PC-3 (cell line): Measurements from ENCODE around the gene SCD. TPM values are rescaled to one million over a fixed set of nuclear protein-coding genes. Genes with fewer than 3 reads are reported as not detected.

ENCODE experiments used
- ATAC-seq: fragments of 200-7000 bp; cut with Tn5 transposase; 2 replicates; pipeline ENCODE4 v1.9.1; 2020; ENCODE audit warnings: mild to moderate bottlenecking, moderate library complexity
- BruUV-seq: library from RNA; stranded (reverse); fragments of 400-500 nt; replicated peaks from 2 replicates; lab custom pipeline; 2021; lab: Mats Ljungman, UMichigan
- CTCF ChIA-PET: fragments of 300-600 bp; sonication (Branson Sonifier 250); formaldehyde crosslinking; loops from one replicate; lab custom pipeline; 2022; ENCODE audit warnings: antibody characterized with exemption; lab: Charles Lee
- POLR2A ChIA-PET: fragments of 300-600 bp; sonication (Branson Sonifier 250); formaldehyde crosslinking; loops from one replicate; lab custom pipeline; 2022; ENCODE audit warnings: antibody characterized with exemption; ENCODE audit not compliant: unreplicated experiment; lab: Charles Lee
- DNase-seq: peaks from one replicate; pipeline ENCODE4 v3.0.0-alpha.2; 2015
- H2AFZ ChIP-seq: fragments of 300-600 bp; sonication (generic); 2 replicates; pipeline ENCODE4 v1.6.0; 2016; ENCODE audit warnings: antibody characterized with exemption, low read length
- H3F3A ChIP-seq: fragments of 300-600 bp; sonication (generic); one replicate; pipeline ENCODE4 v1.6.0; 2017; ENCODE audit warnings: antibody characterized with exemption, low read length, control low read depth, mild to moderate bottlenecking; ENCODE audit not compliant: unreplicated experiment
- H3K27ac ChIP-seq: fragments of 300-600 bp; sonication (generic); 2 replicates; pipeline ENCODE4 v1.5.1; 2016; ENCODE audit warnings: mild to moderate bottlenecking, low read length
- H3K27me3 ChIP-seq: fragments of 300-600 bp; sonication (generic); 2 replicates; pipeline ENCODE4 v1.6.1; 2016; ENCODE audit warnings: low read length, mixed read lengths
- H3K36me3 ChIP-seq: fragments of 300-600 bp; sonication (generic); 2 replicates; pipeline ENCODE4 v1.6.1; 2016; ENCODE audit warnings: low read depth, mixed run types, low read length, mixed read lengths
- H3K4me1 ChIP-seq: fragments of 300-600 bp; sonication (generic); 2 replicates; pipeline ENCODE4 v1.5.1; 2016; ENCODE audit warnings: low read length; ENCODE audit not compliant: insufficient read depth
- H3K4me2 ChIP-seq: fragments of 300-600 bp; sonication (generic); 2 replicates; pipeline ENCODE4 v1.6.0; 2016; ENCODE audit warnings: low read length
- H3K4me3 ChIP-seq: fragments of 300-600 bp; sonication (generic); 2 replicates; pipeline ENCODE4 v1.5.1; 2016; ENCODE audit warnings: mild to moderate bottlenecking, low read length, mixed read lengths
- H3K79me2 ChIP-seq: fragments of 300-600 bp; sonication (generic); 2 replicates; pipeline ENCODE4 v1.6.1; 2017; ENCODE audit warnings: low read length, mixed read lengths
- H3K9ac ChIP-seq: fragments of 300-600 bp; sonication (generic); 2 replicates; pipeline ENCODE4 v1.6.0; 2016; ENCODE audit warnings: mild to moderate bottlenecking, low read length
- H3K9me2 ChIP-seq: fragments of 300-600 bp; sonication (generic); replicated peaks from 2 replicates; pipeline ENCODE4 v1.6.1; 2016; ENCODE audit warnings: mixed run types, low read length, mixed read lengths
- H3K9me3 ChIP-seq: fragments of 300-600 bp; sonication (generic); 2 replicates; pipeline ENCODE4 v1.6.1; 2016; ENCODE audit warnings: low read length, mixed read lengths
- H4K20me1 ChIP-seq: fragments of 300-600 bp; sonication (generic); 2 replicates; pipeline ENCODE4 v1.6.1; 2016; ENCODE audit warnings: low read length, mixed read lengths
- EZH2 ChIP-seq: fragments of 300-600 bp; sonication (generic); IDR thresholded peaks from one replicate; pipeline ENCODE4 v1.6.1; 2017; ENCODE audit warnings: antibody characterized with exemption, mild to moderate bottlenecking, low read length; ENCODE audit not compliant: unreplicated experiment
- EZH2phosphoT487 ChIP-seq: fragments of 300-600 bp; sonication (generic); IDR thresholded peaks from 2 replicates; pipeline ENCODE4 v1.6.1; 2018; ENCODE audit warnings: mild to moderate bottlenecking, antibody characterized with exemption, low read length, borderline replicate concordance
- intact Hi-C: fragments of 100-400 bp; cut with micrococcal nuclease; formaldehyde crosslinking; loops from 2 replicates; pipeline ENCODE4 v1.9.0; 2023
- total RNA-seq: library from RNA; depleted of rRNA; stranded (reverse); fragments of >200 nt; gene quantifications from 2 replicates; pipeline ENCODE4 v1.2.3, GENCODE V29; 2014
- TF ChIP-seq, protein P1 (sequence below): fragments of 300-600 bp; sonication (generic); conservative IDR thresholded peaks from 2 replicates; pipeline ENCODE4 v1.5.1; 2017; ENCODE audit warnings: antibody characterized with exemption, low read depth, mild to moderate bottlenecking, low read length

The SCD gene
- total RNA-seq, 1 experiment from 2014 or later: 121 TPM

DNA sequence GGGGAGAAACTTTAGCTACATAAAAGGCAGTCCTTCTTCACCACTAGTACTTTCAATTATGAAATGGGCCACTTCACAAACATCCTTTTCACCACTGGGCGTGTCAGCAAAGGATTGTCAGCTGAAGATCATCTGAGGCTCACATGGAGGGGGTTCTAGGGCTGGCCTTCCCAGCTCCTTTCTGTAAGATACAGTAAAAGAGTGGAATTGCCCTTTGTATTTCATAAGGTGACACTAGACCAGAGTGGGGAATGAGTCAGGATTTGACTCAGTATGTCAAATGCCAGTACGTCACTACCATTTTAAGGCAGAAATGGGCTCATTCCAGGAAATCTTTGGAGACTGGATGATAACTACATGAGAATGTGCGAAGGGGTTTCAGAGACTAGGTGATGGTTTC, 39.3 kb upstream of the SCD start:
- peaks cover 2% of the 10 kb centered on the region; the same call in 1 of the 2 replicates for H3K27me3 ChIP-seq
- no peaks in the 10 kb centered on the region for H3K36me3 ChIP-seq
- DNase-seq (peak; percentile 48), ATAC-seq (peak; percentile 38)
- no peaks in the 10 kb centered on the region for H3F3A ChIP-seq
- CTCF ChIA-PET: interaction anchor here (0.6 kb wide), 1 partner anchor 201 kb away, joined by 4 read pairs; no protein-coding TSS in a partner anchor
- no peak overlapping the region for H3K4me3 ChIP-seq
- no peaks in the 10 kb centered on the region for H3K79me2 ChIP-seq
- H3K4me2 ChIP-seq: 0 out of 2 replicates have a peak overlapping the region, but pooled peaks have one; percentile 13
- no peaks in the 10 kb centered on the region for H3K9me3 ChIP-seq
- TF ChIP-seq, protein P1, sequence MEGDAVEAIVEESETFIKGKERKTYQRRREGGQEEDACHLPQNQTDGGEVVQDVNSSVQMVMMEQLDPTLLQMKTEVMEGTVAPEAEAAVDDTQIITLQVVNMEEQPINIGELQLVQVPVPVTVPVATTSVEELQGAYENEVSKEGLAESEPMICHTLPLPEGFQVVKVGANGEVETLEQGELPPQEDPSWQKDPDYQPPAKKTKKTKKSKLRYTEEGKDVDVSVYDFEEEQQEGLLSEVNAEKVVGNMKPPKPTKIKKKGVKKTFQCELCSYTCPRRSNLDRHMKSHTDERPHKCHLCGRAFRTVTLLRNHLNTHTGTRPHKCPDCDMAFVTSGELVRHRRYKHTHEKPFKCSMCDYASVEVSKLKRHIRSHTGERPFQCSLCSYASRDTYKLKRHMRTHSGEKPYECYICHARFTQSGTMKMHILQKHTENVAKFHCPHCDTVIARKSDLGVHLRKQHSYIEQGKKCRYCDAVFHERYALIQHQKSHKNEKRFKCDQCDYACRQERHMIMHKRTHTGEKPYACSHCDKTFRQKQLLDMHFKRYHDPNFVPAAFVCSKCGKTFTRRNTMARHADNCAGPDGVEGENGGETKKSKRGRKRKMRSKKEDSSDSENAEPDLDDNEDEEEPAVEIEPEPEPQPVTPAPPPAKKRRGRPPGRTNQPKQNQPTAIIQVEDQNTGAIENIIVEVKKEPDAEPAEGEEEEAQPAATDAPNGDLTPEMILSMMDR: no peak
- TF ChIP-seq EZH2phosphoT487: no peak
- TF ChIP-seq EZH2: no peak
- H3K4me1 ChIP-seq: peaks cover 5% of the 10 kb centered on the region; the same call in 1 of the 2 replicates
- intact Hi-C loops: no loop called here
- H2AFZ ChIP-seq: no peak overlapping the region
- no TSS peak for BruUV-seq
- H4K20me1 ChIP-seq: no peaks in the 10 kb centered on the region
- H3K9me2 ChIP-seq: no peaks in the 10 kb centered on the region
- POLR2A ChIA-PET: no interaction called here
- H3K27ac ChIP-seq: no peak overlapping the region
- H3K9ac ChIP-seq: no peak overlapping the region

- Histone ChIP-seq H3K27me3 (peaks cover 9% of the 10 kb centered on the region), H3K9ac (no peak overlapping the region), H3K4me3 (no peak overlapping the region), H3F3A (no peaks in the 10 kb centered on the region), H3K36me3 (no peaks in the 10 kb centered on the region), H3K4me1 (peaks cover 5% of the 10 kb centered on the region; the same call in 1 of the 2 replicates), H4K20me1 (no peaks in the 10 kb centered on the region), H2AFZ (no peak overlapping the region), H3K9me3 (no peaks in the 10 kb centered on the region), H3K79me2 (no peaks in the 10 kb centered on the region), H3K9me2 (no peaks in the 10 kb centered on the region), H3K27ac (no peak overlapping the region), H3K4me2 (no peak overlapping the region)
- POLR2A ChIA-PET: no interaction called here
- CTCF ChIA-PET: no interaction called here
- DNase-seq (no peak), ATAC-seq (no peak)
- TF ChIP-seq EZH2phosphoT487 (no peak), EZH2 (no peak)
- TF ChIP-seq, protein P1: no peak
- intact Hi-C loops: no loop called here
- BruUV-seq: no TSS peak
Observed at GRCh38 chr10:100311298-100311697, 35.7 kb upstream of the SCD start.

DNA sequence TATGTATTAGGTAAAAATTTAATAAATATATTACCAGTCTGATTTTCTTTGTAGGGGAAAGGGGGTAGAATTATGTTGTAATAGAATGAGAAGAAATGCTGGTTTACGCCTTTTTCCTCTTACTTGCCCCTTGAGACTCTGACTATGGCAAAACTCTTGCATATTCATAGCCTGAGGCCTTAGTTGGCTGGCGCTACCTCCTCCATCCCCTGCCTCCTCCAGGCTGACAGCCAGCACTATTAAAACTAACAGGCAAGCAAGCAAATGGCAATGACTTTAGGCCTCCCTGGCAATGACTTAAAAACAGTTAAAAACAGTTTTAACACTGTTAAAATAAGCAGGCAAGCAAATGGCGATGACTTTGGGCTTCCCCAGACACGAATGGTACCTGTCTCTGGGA, 31.4 kb upstream of the SCD start:
- Histone ChIP-seq H3K27me3 (peaks cover 9% of the 10 kb centered on the region), H3K36me3 (no peaks in the 10 kb centered on the region), H3K79me2 (no peaks in the 10 kb centered on the region), H2AFZ (no peak overlapping the region), H3K9me2 (no peaks in the 10 kb centered on the region), H3K27ac (no peak overlapping the region), H3K4me2 (no peak overlapping the region), H3K9ac (no peak overlapping the region), H3F3A (no peaks in the 10 kb centered on the region), H3K4me1 (no peaks in the 10 kb centered on the region), H3K4me3 (no peak overlapping the region), H3K9me3 (no peaks in the 10 kb centered on the region), H4K20me1 (no peaks in the 10 kb centered on the region)
- CTCF ChIA-PET: no interaction called here
- no TSS peak for BruUV-seq
- TF ChIP-seq EZH2 (no peak), EZH2phosphoT487 (no peak)
- TF ChIP-seq, protein P1: no peak
- no peak for ATAC-seq
- POLR2A ChIA-PET: no interaction called here
- intact Hi-C loops: no loop called here
- no peak for DNase-seq
